Measurements from ENCODE around the gene HMG20B. TPM values are rescaled to one million over a fixed set of nuclear protein-coding genes. Genes with fewer than 3 reads are reported as not detected.

The HMG20B gene
- polyA plus RNA-seq, 1 donor from 2014 or later, result 22.6 TPM

- Histone ChIP-seq H3K36me3 (ENCODE audit: insufficient read depth, low read length) (no peaks in the 10 kb centered on the region), H3K27ac (ENCODE audit: low read length) (no peak overlapping the region), H3F3A (ENCODE audit: insufficient read depth, low read length, poor library complexity, severe bottlenecking) (no peaks in the 10 kb centered on the region), H3K9me3 (ENCODE audit: low read length) (no peaks in the 10 kb centered on the region), H3K4me2 (ENCODE audit: low read length) (no peak overlapping the region), H2AFZ (ENCODE audit: low read depth, low read length) (no peak overlapping the region), H3K79me2 (replicated peaks; ENCODE audit: insufficient read depth, low read length) (no peaks in the 10 kb centered on the region), H3K4me3 (ENCODE audit: low read length) (peak overlapping the region; percentile 77), H4K20me1 (ENCODE audit: insufficient read depth) (no peaks in the 10 kb centered on the region), H3K9ac (ENCODE audit: low read length) (no peak overlapping the region), H3K27me3 (ENCODE audit: insufficient read depth, low read depth, low read length) (no peaks in the 10 kb centered on the region), H3K9me2 (ENCODE audit: insufficient read depth, low read length) (no peaks in the 10 kb centered on the region)
- TF ChIP-seq CTCF (IDR thresholded peaks at IDR 0.05; ENCODE audit: poor library complexity, severe bottlenecking) (no peak), REST (IDR thresholded peaks at IDR 0.05; ENCODE audit: borderline replicate concordance) (no peak), TAF1 (IDR thresholded peaks at IDR 0.05; ENCODE audit: low read depth) (no peak), EP300 (conservative IDR thresholded peaks at IDR 0.05; ENCODE audit: poor library complexity, severe bottlenecking) (no peak), RAD21 (conservative IDR thresholded peaks at IDR 0.05) (no peak), MXI1 (conservative IDR thresholded peaks at IDR 0.05; ENCODE audit: poor library complexity, severe bottlenecking) (no peak), SMC3 (conservative IDR thresholded peaks at IDR 0.05; ENCODE audit: poor library complexity) (no peak), POLR2AphosphoS5 (IDR thresholded peaks at IDR 0.05) (no peak), EZH2 (IDR thresholded peaks at IDR 0.05; ENCODE audit: borderline replicate concordance, insufficient read depth, low read length, poor library complexity, severe bottlenecking) (no peak)
Measured at GRCh38 chr19:3573858-3574637, 1.3 kb downstream of the HMG20B start.

- no peak overlapping the region for H3K4me3 ChIP-seq (ENCODE audit: low read length)
- no peak overlapping the region for H3K27ac ChIP-seq (ENCODE audit: low read length)
- no peaks in the 10 kb centered on the region for H3K36me3 ChIP-seq (ENCODE audit: insufficient read depth, low read length)
- TF ChIP-seq SMC3 (conservative IDR thresholded peaks at IDR 0.05; ENCODE audit: poor library complexity), result no peak
- TF ChIP-seq EP300 (conservative IDR thresholded peaks at IDR 0.05; ENCODE audit: poor library complexity, severe bottlenecking), result no peak
- TF ChIP-seq EZH2 (IDR thresholded peaks at IDR 0.05; ENCODE audit: borderline replicate concordance, insufficient read depth, low read length, poor library complexity, severe bottlenecking), result no peak
- no peak for TF ChIP-seq TAF1 (IDR thresholded peaks at IDR 0.05; ENCODE audit: low read depth)
- TF ChIP-seq CTCF (IDR thresholded peaks at IDR 0.05; ENCODE audit: poor library complexity, severe bottlenecking), result no peak
- no peak for TF ChIP-seq POLR2AphosphoS5 (IDR thresholded peaks at IDR 0.05)
- TF ChIP-seq RAD21 (conservative IDR thresholded peaks at IDR 0.05), result no peak
- TF ChIP-seq MXI1 (conservative IDR thresholded peaks at IDR 0.05; ENCODE audit: poor library complexity, severe bottlenecking), result no peak
- TF ChIP-seq REST (IDR thresholded peaks at IDR 0.05; ENCODE audit: borderline replicate concordance), result no peak
- no peaks in the 10 kb centered on the region for H3K9me3 ChIP-seq (ENCODE audit: low read length)
- no peaks in the 10 kb centered on the region for H3K9me2 ChIP-seq (ENCODE audit: insufficient read depth, low read length)
- no peaks in the 10 kb centered on the region for H4K20me1 ChIP-seq (ENCODE audit: insufficient read depth)
- H3K4me2 ChIP-seq (ENCODE audit: low read length), result no peak overlapping the region
- no peak overlapping the region for H3K9ac ChIP-seq (ENCODE audit: low read length)
- H2AFZ ChIP-seq (ENCODE audit: low read depth, low read length), result no peak overlapping the region
- no peaks in the 10 kb centered on the region for H3F3A ChIP-seq (ENCODE audit: insufficient read depth, low read length, poor library complexity, severe bottlenecking)
- no peaks in the 10 kb centered on the region for H3K79me2 ChIP-seq (replicated peaks; ENCODE audit: insufficient read depth, low read length)
- no peaks in the 10 kb centered on the region for H3K27me3 ChIP-seq (ENCODE audit: insufficient read depth, low read depth, low read length)
Measured at GRCh38 chr19:3575260-3575741, 2.6 kb downstream of the HMG20B start.
